HepG2 (cell line): ENCODE results near the gene LRRN4CL. TPM values are rescaled to one million over a fixed set of nuclear protein-coding genes. Genes with fewer than 3 reads are reported as not detected.
A peak's percentile ranks its signal among the peaks of the same experiment; 100 is the strongest.

Source experiments
- ATAC-seq: fragments of 200-7000 bp; cut with Tn5 transposase; 3 replicates; pipeline ENCODE4 v1.9.1; 2020; ENCODE audit warnings: mild to moderate bottlenecking, moderate library complexity
- BruUV-seq: library from RNA; stranded (reverse); fragments of 400-500 nt; replicated peaks from 2 replicates; lab custom pipeline; 2021; lab: Mats Ljungman, UMichigan
- CTCF ChIA-PET: fragments of 300-600 bp; formaldehyde crosslinking; extraction: SDS; loops from one replicate; lab custom pipeline; 2021; ENCODE audit warnings: low total read pairs, inconsistent platforms, low intra/inter-chr PET ratio; lab: Yijun Ruan, JAX
- POLR2A ChIA-PET: fragments of 350-600 bp; sonication (Branson Sonifier 250); formaldehyde crosslinking; loops from one replicate; lab custom pipeline; 2020; ENCODE audit warnings: antibody characterized with exemption, inconsistent platforms; lab: Yijun Ruan, JAX
- DNase-seq: peaks from one replicate; pipeline ENCODE4 v3.0.0-alpha.2; 2015; ENCODE audit warnings: low spot score
- FAIRE-seq: peaks from 3 replicates; lab custom pipeline; 2011; peaks lifted over from hg19 to GRCh38; lab: Jason Lieb, UNC
- H2AFZ ChIP-seq: one replicate; pipeline ENCODE4 v1.6.1; 2011; ENCODE audit warnings: low read length, inconsistent platforms
- H3K27ac ChIP-seq: fragments of 300-600 bp; 3 replicates; pipeline ENCODE4 v1.8.0; 2011; ENCODE audit warnings: mixed run types, mild to moderate bottlenecking, mixed read lengths, low read length, inconsistent platforms; ENCODE audit not compliant: insufficient read depth; ENCODE audit errors: extremely low read length
- H3K27me3 ChIP-seq, 2 experiments: fragments of 200-600 bp in 1 of 2; 2 replicates in 1 of 2; 3 replicates in 1 of 2; pipeline versions ENCODE4 v1.6.0 to v1.8.0; 2011; ENCODE audit warnings: low read length in 2 of 2, mild to moderate bottlenecking in 2 of 2, moderate library complexity in 2 of 2, inconsistent platforms in 1 of 2; ENCODE audit not compliant: insufficient read depth in 2 of 2, control insufficient read depth in 1 of 2
- H3K36me3 ChIP-seq, 2 experiments: fragments of 200-600 bp in 1 of 2; replicated peaks in 1 of 2; 2 replicates in 1 of 2; 3 replicates in 1 of 2; pipeline versions ENCODE4 v1.5.1 to v1.8.0; 2011; ENCODE audit warnings: low read length in 2 of 2, inconsistent platforms in 1 of 2; ENCODE audit not compliant: insufficient read depth in 2 of 2, control insufficient read depth in 1 of 2
- H3K4me1 ChIP-seq: 2 replicates; pipeline ENCODE4 v1.5.1; 2012; ENCODE audit warnings: low read length, inconsistent platforms; ENCODE audit not compliant: insufficient read depth
- H3K4me2 ChIP-seq: 2 replicates; pipeline ENCODE4 v1.6.0; 2011; ENCODE audit warnings: low read depth, low read length, inconsistent platforms
- H3K4me3 ChIP-seq, 3 experiments: fragments of 200-600 bp in 1 of 3; sonication (generic), shearing (Covaris generic) in 1 of 3; replicated peaks in 1 of 3; 2 replicates each; pipeline ENCODE4 v1.5.1; 2011 to 2016; ENCODE audit warnings: low read length in 3 of 3, inconsistent platforms in 2 of 3, low read depth in 2 of 3, mild to moderate bottlenecking in 2 of 3, control low read depth in 1 of 3, mixed read lengths in 1 of 3; ENCODE audit not compliant: insufficient read depth in 1 of 3
- H3K79me2 ChIP-seq: one replicate; pipeline ENCODE4 v1.6.1; 2011; ENCODE audit warnings: low read length, inconsistent platforms; ENCODE audit not compliant: insufficient read depth
- H3K9ac ChIP-seq: 2 replicates; pipeline ENCODE4 v1.6.0; 2011; ENCODE audit warnings: mild to moderate bottlenecking, low read depth, low read length, inconsistent platforms; ENCODE audit not compliant: insufficient read depth
- H3K9me3 ChIP-seq: 2 replicates; pipeline ENCODE4 v1.5.1; 2012; ENCODE audit warnings: mild to moderate bottlenecking, low read length
- H4K20me1 ChIP-seq: 2 replicates; pipeline ENCODE4 v1.6.0; 2011; ENCODE audit warnings: inconsistent platforms, mild to moderate bottlenecking, low read length, moderate library complexity; ENCODE audit not compliant: insufficient read depth
- ELF4 ChIP-seq: sonication (generic); formaldehyde crosslinking; IDR thresholded peaks from 2 replicates; pipeline ENCODE4 v1.5.0; 2020; ENCODE audit warnings: missing genetic modification reagents, mild to moderate bottlenecking, moderate library complexity, borderline replicate concordance
- NFAT5 ChIP-seq: sonication (generic); formaldehyde crosslinking; IDR thresholded peaks from 2 replicates; pipeline ENCODE4 v1.4.0; 2020; ENCODE audit warnings: missing genetic modification reagents
- NONO ChIP-seq, 2 experiments: fragments of 450-650 bp in 1 of 2; sonication (generic) in 1 of 2; formaldehyde crosslinking in 1 of 2; IDR thresholded peaks in 1 of 2; conservative IDR thresholded peaks in 1 of 2; 2 replicates each; pipeline versions ENCODE4 v1.6.1 to v1.8.0; 2017 to 2022; ENCODE audit warnings: mild to moderate bottlenecking in 1 of 2, missing genetic modification reagents in 1 of 2, moderate library complexity in 1 of 2
- SNRNP70 ChIP-seq: fragments of 200-400 bp; formaldehyde crosslinking; IDR thresholded peaks from 2 replicates; pipeline ENCODE4 v1.6.1; 2017; ENCODE audit warnings: mild to moderate bottlenecking, low read depth, low read length, moderate library complexity
- TFDP1 ChIP-seq: IDR thresholded peaks from 2 replicates; pipeline ENCODE4 v1.6.1; 2016; ENCODE audit warnings: missing compliant biosample characterization, missing genetic modification reagents, borderline replicate concordance
- TMF1 ChIP-seq: sonication (generic); formaldehyde crosslinking; IDR thresholded peaks from 2 replicates; pipeline ENCODE4 v1.8.1; 2022; ENCODE audit warnings: low read depth, missing genetic modification reagents
- ZNF224 ChIP-seq: sonication (generic); formaldehyde crosslinking; IDR thresholded peaks from 2 replicates; pipeline ENCODE4 v1.5.0; 2020; ENCODE audit warnings: mild to moderate bottlenecking, missing genetic modification reagents
- ZNF34 ChIP-seq: sonication (generic); formaldehyde crosslinking; IDR thresholded peaks from 2 replicates; pipeline ENCODE4 v1.4.0; 2020; ENCODE audit warnings: mild to moderate bottlenecking, missing genetic modification reagents, borderline replicate concordance
- ZNF501 ChIP-seq: sonication (generic); formaldehyde crosslinking; IDR thresholded peaks from 2 replicates; pipeline ENCODE4 v1.5.1; 2020; ENCODE audit warnings: mild to moderate bottlenecking, moderate library complexity, missing genetic modification reagents
- ZNF547 ChIP-seq: sonication (generic); formaldehyde crosslinking; IDR thresholded peaks from 2 replicates; pipeline ENCODE4 v1.5.1; 2020; ENCODE audit warnings: mild to moderate bottlenecking, missing genetic modification reagents
- ZNF709 ChIP-seq: sonication (generic); formaldehyde crosslinking; IDR thresholded peaks from 2 replicates; pipeline ENCODE4 v1.5.0; 2020; ENCODE audit warnings: mild to moderate bottlenecking, missing genetic modification reagents
- ZNF772 ChIP-seq: sonication (generic); formaldehyde crosslinking; IDR thresholded peaks from 2 replicates; pipeline ENCODE4 v1.5.0; 2020; ENCODE audit warnings: mild to moderate bottlenecking, missing genetic modification reagents
- WGBS: methylation state at CpG from one replicate; pipeline ENCODE4 v1.1.6; 2017; ENCODE audit warnings: low lambda C conversion rate; 5-methylcytosine and 5-hydroxymethylcytosine counted together
- in situ Hi-C: cut with HindIII; loops from 2 replicates; pipeline ENCODE4 v1.10.0; 2017; ENCODE audit warnings: low pct_unique_long_range_greater_than_20kb; ENCODE audit not compliant: extremely low pct_ligation_motif_present
- intact Hi-C: fragments of 100-400 bp; cut with micrococcal nuclease; formaldehyde crosslinking; loops from one replicate; pipeline ENCODE4 v1.10.0; 2022; ENCODE audit not compliant: unreplicated experiment
- polyA plus RNA-seq, 8 experiments: library from polyadenylated mRNA; depleted of rRNA in 3 of 8; stranded (reverse) in 7 of 8; unstranded in 1 of 8; fragments of >200 nt; fragmentation: Illumina TruSeq in 4 of 8; extraction: Trizol in 4 of 8; gene quantifications; 2 replicates each; pipeline versions ENCODE4 v1.2.1 to v1.2.3, GENCODE V29; 2011 to 2016; ENCODE audit warnings: low read depth in 4 of 8, missing spikeins in 1 of 8, mixed read lengths in 1 of 8; ENCODE audit not compliant: insufficient read depth in 1 of 8
- total RNA-seq, 5 experiments: library from RNA; depleted of rRNA; stranded (reverse); fragments of >200 nt; fragmentation: Illumina TruSeq; extraction: Trizol; gene quantifications; 2 replicates each; pipeline ENCODE4 v1.2.3, GENCODE V29; 2016; ENCODE audit warnings: low read depth in 1 of 5

LRRN4CL gene
- total and polyA plus RNA-seq, 2 of the 13 experiments (the other 11 are each of a cell fraction or from before 2014, with no cell fraction given) = 0.11 TPM; not detected in 1

GRCh38 chr11:62645671-62645945 lies 43.7 kb downstream of the LRRN4CL start:
- Histone ChIP-seq H3K4me1 (peaks cover 58% of the 10 kb centered on the region), H3K27ac (peak overlapping the region; percentile 98), H2AFZ (no peak overlapping the region), H3K9ac (peak overlapping the region; percentile 100), H3K4me3 (peak overlapping the region; percentile 86 to 96 (median 90)), H3K4me2 (peak overlapping the region; percentile 77), H3K79me2 (peaks cover 39% of the 10 kb centered on the region), H3K27me3 (no peaks in the 10 kb centered on the region), H3K36me3 (peaks cover 4 to 24% of the 10 kb centered on the region in 2 experiments; a peak in 3 of 5 replicates), H4K20me1 (peaks cover 8% of the 10 kb centered on the region), H3K9me3 (no peaks in the 10 kb centered on the region)
- TF ChIP-seq TFDP1 (CRISPR knock-in tag) (no peak), ZNF547 (CRISPR knock-in tag) (0 out of 2 replicates have a peak, but pooled peaks have one; percentile 3), ZNF34 (peak; percentile 43; the same call in 1 of the 2 replicates), ZNF224 (no peak), ELF4 (CRISPR knock-in tag) (0 out of 2 replicates have a peak, but pooled peaks have one; percentile 13), ZNF772 (peak; percentile 10; the same call in 1 of the 2 replicates), TMF1 (peak; percentile 42; the same call in 1 of the 2 replicates), NONO (IDR thresholded peaks at IDR 0.05) (no peak), NONO (CRISPR knock-in tag; conservative IDR thresholded peaks at IDR 0.05) (0 out of 2 replicates have a peak, but pooled peaks have one; percentile 26), NFAT5 (CRISPR knock-in tag) (no peak), ZNF501 (0 out of 2 replicates have a peak, but pooled peaks have one; percentile 4), ZNF709 (0 out of 2 replicates have a peak, but pooled peaks have one; percentile 21), SNRNP70 (no peak)
- ChIA-PET POLR2A (interaction anchor here (1.1 to 5.0 kb wide), 18 partner anchors 11 to 831 kb away, joined by 3 to 98 read pairs (median 13); partner anchors contain the start of genes B3GAT3, C11orf98, CSKMT and EEF1G), CTCF (no interaction called here)
- 1% methylated on average over 11 of the region's 11 CpGs for WGBS
- DNase-seq (no peak), FAIRE-seq (no peak), ATAC-seq (no peak)
- BruUV-seq = no TSS peak
- in situ Hi-C loops (no loop called here), intact Hi-C loops (no loop called here)
